Right lobe of liver (tissue), 4 donors: ENCODE data around the gene PDK2.

ENCODE experiments used
- POLR2A ChIP-seq: fragments of 450-650 bp; IDR thresholded peaks from one replicate; pipeline ENCODE4 v1.6.1; 2017; ENCODE audit warnings: antibody characterized with exemption, mild to moderate bottlenecking
- TF ChIP-seq, protein P1 (sequence below), 4 donors: fragments of 200-600 bp in 3 of 4; fragments of 450-650 bp in 1 of 4; IDR thresholded peaks; one replicate each; pipeline versions ENCODE4 v1.5.1 to v1.8.0; 2016 to 2022; ENCODE audit warnings: antibody characterized with exemption in 4 of 4, mild to moderate bottlenecking in 2 of 4
- donor health status: DM: no; HTN: no; CAD: no.
- donor health status: DM: no; HTN: no; CAD: no.
- donor health status: DM: no; HTN: yes; CAD: no.

- TF ChIP-seq POLR2A = no peak
- TF ChIP-seq, protein P1, sequence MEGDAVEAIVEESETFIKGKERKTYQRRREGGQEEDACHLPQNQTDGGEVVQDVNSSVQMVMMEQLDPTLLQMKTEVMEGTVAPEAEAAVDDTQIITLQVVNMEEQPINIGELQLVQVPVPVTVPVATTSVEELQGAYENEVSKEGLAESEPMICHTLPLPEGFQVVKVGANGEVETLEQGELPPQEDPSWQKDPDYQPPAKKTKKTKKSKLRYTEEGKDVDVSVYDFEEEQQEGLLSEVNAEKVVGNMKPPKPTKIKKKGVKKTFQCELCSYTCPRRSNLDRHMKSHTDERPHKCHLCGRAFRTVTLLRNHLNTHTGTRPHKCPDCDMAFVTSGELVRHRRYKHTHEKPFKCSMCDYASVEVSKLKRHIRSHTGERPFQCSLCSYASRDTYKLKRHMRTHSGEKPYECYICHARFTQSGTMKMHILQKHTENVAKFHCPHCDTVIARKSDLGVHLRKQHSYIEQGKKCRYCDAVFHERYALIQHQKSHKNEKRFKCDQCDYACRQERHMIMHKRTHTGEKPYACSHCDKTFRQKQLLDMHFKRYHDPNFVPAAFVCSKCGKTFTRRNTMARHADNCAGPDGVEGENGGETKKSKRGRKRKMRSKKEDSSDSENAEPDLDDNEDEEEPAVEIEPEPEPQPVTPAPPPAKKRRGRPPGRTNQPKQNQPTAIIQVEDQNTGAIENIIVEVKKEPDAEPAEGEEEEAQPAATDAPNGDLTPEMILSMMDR (IDR thresholded peaks at IDR 0.05) = no peak
These were observed 30.7 kb upstream of the PDK2 start for GRCh38 chr17:50064253-50065001.
